HG02852 (cell line): ENCODE results near the gene PLEK.
"Not testable (repeated sequence)": the region's sequence is repeated elsewhere in the genome, so short reads cannot be mapped to it uniquely, and the experiment has no call there.

Experiments
- ATAC-seq: cut with Tn5 transposase; IDR thresholded peaks from one replicate; pipeline ENCODE4 v1.9.1; 2021; ENCODE audit warnings: mild to moderate bottlenecking, moderate library complexity; ENCODE audit not compliant: unreplicated experiment

Gene PLEK

DNA sequence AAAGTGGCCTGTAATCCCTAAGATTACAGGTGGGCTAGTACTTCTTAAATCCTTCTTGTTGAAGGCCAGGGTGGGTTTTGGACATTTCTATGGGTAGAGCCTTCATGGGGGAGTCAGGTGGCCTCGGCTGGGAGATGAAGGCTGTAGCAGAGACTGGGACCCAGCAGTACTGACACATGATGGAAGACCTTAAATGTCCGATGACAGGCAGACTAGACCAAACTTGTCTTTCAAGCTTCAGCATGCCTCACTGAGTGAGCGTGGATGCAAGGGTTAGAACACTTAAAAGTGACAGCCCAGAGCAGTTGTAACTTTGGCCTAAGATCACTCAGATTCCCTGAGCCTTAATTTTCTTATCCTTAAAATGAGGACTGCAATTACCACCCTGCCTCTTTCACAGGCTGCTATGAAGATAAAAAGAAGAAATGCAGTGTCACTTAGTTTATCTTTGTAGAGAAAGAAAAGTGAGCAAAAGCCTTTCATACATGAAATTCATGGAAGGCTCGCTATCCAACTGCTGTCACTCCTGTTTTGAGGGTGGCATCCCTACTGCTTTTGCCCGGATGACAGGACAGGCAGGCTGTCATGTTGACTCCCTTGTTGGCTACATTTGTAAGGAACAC is 19.5 kb downstream of the PLEK start:
- no peak for ATAC-seq

GRCh38 chr2:68385220-68385906 is 20.3 kb downstream of the PLEK start:
- ATAC-seq = peak; percentile 40

GRCh38 chr2:68385907-68386287 is 20.8 kb downstream of the PLEK start:
- no peak for ATAC-seq

GRCh38 chr2:68386365-68386764 is 21.3 kb downstream of the PLEK start:
- ATAC-seq = no peak

DNA sequence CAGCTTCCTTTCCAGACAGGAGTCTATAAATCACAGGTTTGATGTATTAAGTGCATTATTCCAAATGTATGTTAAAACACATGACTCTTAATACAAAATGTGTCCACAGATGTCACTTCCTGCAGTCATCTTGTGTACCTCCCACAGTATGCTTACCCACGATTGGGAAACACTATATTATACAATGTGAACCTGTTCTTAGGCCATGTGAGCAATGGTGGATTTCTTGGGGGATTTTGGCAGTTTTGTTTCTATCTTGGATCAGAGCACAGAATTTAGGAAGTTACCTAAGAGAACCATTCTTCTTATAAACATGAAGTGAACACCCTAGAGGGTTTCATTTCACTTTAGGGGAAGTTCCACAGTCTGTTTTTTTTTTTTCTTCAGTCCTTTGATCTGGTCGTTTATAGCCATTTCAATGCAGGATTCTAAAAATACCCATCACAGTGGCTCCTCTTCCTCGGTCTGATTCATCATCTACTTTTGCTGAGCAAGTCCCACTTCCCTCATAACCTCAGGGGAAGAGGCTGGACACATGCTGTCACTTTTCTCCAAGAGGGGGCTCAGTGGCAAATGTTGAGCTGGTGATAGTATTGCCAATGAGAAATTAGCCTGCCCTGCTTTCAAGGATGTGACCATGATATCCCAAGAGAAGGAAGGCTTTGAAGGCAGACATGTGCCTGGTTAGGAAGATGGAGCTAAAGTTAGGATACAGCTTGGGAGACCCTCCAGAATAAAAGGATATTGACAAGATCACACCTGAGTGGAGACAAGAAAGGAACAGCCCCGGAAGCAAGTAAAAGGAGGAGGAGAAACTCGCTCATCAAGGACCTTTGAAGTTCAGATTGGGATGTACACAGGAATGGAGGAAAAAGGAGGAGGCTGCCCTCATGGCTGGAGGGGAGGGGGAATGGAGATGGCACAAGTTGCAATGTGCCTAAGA is 22.6 kb downstream of the PLEK start:
- ATAC-seq = peak; percentile 49

GRCh38 chr2:68388358-68388757 is 23.3 kb downstream of the PLEK start:
- ATAC-seq = no peak

- ATAC-seq = no peak
Measured at GRCh38 chr2:68388772-68389171, 23.7 kb downstream of the PLEK start.

DNA sequence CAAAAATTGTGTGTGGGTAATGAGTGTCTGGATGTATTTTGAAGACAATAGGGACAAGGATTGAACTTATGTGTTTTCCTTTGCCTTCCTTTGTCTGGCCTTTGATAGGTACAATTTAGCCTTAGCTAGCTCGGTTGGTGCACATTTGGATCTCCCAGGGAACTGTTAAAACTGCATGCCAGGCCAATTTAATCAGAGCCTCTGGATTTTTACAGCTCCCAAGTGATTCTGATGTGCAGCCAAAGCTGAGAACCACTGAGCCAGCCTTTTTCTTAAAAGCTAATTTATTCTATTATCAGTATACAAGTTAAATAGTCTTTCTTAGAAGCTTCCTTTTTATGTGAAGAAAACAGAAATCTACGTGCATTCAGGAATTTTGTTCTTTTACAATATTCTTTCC is 25.0 kb downstream of the PLEK start:
- no peak for ATAC-seq

DNA sequence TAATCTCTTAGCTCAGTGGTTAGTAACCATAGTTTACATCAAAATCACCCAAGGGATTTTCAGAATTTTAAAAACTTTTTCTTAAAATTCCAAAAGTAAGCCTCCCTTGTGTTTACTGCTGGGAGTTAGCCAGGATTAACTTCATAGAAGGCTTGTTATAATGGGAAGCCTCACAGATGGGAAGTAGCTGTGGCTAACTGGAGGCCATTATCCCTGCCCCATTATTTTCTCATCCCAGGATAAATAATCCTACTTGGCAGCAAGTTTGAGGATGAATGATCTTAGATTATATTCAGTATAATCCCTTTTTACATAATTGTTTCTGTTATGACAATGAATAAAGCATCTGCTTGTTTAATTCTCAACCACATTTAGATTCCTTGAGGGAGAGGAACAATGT is 25.5 kb downstream of the PLEK start:
- no peak for ATAC-seq

DNA sequence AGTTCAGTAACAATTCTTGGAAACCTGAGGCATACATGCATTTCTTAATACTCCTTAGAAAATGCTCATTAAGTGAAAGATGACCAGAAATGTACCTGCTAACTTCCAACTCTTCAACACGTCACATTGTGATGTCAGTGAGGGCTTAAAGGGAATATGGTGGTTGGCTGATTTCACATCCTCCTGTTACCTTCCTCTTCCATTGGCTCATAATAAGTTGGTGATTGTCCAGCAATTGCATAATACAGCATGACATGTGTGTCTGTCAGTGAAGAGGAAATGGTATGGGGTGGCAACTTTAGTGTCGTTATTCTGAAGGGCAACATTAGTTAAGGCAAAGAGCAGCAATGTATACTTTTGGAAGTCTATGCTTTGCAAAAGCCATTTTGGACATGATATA is 26.0 kb downstream of the PLEK start:
- no peak for ATAC-seq

DNA sequence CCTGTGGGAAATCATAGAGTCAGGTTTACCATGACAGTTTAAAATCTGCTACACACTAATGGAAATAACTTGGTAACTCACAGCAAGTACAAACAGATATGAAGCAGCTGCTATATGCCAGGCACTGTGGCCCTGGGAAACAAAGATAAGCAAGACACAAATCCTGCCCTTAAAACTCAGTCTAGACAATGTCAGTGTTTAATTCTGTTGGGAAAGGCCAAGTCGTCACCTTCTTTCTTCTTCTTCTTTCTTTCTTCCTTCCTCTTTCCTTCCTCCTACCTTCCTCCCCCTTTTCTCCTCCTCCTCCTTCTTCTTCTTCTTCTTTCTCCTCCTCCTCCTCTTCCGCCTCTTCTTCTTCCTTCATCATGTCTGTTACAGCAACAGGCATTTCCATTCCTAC is 26.8 kb downstream of the PLEK start:
- no peak for ATAC-seq

DNA sequence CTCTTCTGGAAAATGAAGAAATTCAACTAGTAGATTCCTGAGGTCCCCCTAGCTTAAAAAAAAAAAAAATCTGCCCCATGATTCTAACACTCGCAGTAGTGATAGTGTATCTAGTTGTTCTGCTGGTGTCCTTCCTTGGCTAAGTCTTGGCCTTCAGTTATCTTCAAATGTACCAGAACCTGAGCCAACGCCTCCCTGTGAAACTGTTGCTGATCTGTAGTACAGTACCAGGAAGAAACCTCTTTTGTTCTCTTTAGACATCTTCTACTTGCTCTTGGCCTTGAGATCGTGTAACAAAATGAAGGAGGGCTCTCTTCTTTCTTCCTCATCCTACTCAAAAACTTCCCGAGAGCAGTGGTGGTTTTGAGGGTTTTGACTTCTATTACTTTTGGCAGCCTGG is 31.0 kb downstream of the PLEK start:
- no peak for ATAC-seq

DNA sequence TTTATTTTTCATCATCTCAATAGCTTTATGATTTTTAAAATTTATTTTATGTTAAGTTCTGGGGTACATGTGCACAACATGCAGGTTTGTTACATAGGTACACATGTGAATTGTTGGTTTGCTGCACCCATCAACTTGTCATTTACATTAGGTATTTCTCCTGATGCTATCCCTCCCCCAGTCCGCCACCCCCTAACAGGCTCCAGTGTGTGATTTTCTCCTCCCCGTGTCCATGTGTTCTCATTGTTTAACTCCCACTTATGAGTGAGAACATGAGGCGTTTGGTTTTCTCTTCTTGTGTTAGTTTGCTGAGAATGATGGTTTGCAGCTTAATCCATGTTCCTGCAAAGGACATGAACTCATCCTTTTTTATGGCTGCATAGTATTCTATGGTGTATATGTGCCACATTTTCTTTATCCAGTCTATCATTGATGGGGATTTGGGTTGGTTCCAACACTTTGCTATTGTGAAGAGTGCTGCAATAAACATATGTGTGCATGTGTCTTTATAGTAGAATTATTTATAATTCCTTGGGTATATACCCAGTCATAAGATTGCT is 32.7 kb downstream of the PLEK start:
- not testable (repeated sequence) for ATAC-seq

DNA sequence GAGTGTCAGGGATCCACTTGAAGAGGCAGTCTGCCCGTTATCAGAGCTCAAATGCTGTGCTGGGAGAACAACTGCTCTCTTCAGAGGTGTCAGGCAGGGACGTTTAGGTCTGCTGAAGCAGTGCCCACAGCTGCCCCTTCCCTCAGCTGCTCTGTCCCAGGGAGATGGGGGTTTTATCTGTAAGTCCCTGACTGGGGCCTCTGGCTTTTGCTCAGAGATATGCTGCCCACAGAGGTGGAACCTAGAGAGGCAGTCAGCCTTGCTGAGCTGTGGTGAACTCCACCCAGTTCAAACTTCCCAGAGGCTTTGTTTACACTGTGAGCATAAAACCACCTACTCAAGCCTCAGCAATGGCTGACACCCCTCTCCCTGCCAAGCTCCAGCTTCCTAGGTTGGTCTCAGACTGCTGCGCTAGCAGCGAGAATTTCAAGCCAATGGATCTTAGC is 38.1 kb downstream of the PLEK start:
- ATAC-seq = peak; percentile 82

- ATAC-seq = no peak
Measured at GRCh38 chr2:68404164-68404563, 39.1 kb downstream of the PLEK start.

- no peak for ATAC-seq
Measured at GRCh38 chr2:68404893-68405799, 40.1 kb downstream of the PLEK start.

DNA sequence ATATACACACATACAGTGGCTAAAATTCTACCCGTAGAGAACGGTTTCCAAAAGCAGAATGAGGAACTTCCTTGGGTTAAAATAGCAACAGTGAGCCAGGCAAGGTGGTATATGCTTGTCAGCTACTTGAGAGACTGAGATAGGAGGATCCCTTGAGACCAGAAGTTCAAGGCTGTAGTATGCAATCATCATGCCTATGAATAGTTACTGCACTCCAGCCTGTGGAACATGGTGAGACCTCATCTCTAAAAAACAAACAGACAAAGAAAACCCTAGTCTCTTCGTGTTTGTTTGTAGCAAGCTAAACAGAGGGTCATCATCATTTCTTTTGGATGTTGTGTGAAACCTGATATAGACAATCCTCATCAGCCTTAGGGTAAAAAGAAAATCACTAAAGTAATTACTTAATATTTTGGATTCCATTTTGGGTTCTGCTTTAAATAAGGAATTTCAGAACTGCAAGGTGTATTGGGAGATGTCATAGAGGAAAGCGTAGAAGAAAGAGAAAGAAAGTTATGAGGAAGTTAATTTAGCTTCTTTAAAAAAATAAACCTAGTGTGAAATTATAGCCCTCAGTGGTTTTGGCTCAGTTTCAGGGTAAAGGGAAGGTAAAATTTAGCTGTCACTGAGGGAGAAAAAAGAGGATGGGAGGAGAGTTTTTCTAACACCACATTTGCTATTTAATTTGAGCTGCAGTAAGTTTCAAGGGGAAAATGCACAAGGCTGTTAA is 46.5 kb downstream of the PLEK start:
- peak; percentile 82 for ATAC-seq

DNA sequence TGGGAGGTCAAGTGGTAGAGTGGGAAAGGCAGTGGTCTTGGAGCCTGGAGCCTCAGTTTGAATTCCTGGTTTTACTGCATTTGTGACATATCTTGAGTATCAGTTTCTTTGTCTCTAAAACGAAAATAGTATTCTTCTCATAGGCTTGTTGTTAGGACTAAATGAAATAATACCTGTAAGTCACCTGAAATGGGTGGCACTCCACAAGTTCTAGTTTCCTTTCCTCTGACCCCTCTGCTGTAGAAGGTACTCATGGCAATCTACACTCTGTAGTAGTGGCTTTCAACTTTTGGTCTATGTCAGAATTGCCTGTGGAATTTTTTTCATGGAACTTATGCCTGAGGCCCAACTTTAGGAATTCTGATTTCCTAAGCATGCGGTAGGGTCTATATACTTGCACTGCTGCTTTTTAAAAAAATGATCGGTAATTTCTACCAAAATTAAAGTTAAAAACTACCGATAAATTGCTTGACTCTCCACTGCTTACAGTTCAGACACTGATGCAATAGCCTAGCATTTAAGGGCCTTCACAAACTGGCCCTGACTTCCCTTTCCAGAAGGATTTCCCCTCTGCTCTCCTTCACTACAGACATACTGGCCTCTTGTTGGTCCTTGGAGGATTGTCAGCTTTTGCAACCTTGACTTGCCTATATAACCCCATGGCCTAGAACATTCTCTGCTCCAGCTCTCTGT is 47.2 kb downstream of the PLEK start:
- ATAC-seq = peak; percentile 41

DNA sequence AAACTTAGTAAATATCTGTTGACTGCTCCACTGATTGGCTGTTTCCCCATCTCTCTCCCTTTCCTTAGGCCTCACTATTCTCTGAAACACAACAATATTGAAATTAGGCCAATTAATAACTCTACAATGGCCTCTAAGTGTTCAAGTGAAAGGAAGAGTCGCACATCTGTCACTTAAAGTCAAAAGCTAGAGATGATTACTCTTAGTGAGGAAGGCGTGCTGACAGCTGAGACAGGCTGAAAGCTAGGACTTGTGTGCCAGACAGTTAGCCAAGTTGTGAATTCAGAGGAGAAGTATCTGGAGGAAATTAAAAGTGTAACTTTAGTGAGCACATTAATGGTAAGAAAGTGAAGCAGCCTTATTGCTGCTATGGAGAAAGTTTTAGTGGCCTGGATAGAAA is 48.4 kb downstream of the PLEK start:
- no peak for ATAC-seq
